GM23338 (cell line): ENCODE measurements around the gene CLDN2. TPM values are rescaled to one million over a fixed set of nuclear protein-coding genes. Genes with fewer than 3 reads are reported as not detected.

ENCODE experiments used
- ATAC-seq: fragments of 200-7000 bp; cut with Tn5 transposase; 3 replicates; pipeline ENCODE4 v1.9.1; 2020
- DNase-seq: peaks from one replicate; pipeline ENCODE4 v3.0.0-alpha.2; 2015; ENCODE audit warnings: low spot score
- H2AFZ ChIP-seq: fragments of 200-600 bp; sonication (generic); 2 replicates; pipeline ENCODE4 v1.8.0; 2016; ENCODE audit warnings: antibody characterized with exemption, mild to moderate bottlenecking, moderate library complexity
- H3F3A ChIP-seq: fragments of 200-600 bp; sonication (generic); replicated peaks from 2 replicates; pipeline ENCODE4 v1.8.0; 2017; ENCODE audit warnings: antibody characterized with exemption, mixed run types, low read depth
- H3K27ac ChIP-seq: fragments of 200-600 bp; sonication (generic); 2 replicates; pipeline ENCODE4 v1.6.1; 2016; ENCODE audit warnings: low read depth
- H3K27me3 ChIP-seq: fragments of 200-600 bp; sonication (generic); 2 replicates; pipeline ENCODE4 v1.8.0; 2016; ENCODE audit warnings: mild to moderate bottlenecking, mixed run types, moderate library complexity; ENCODE audit not compliant: insufficient read depth
- H3K36me3 ChIP-seq: fragments of 200-600 bp; sonication (generic); 2 replicates; pipeline ENCODE4 v1.8.0; 2016; ENCODE audit warnings: mild to moderate bottlenecking; ENCODE audit not compliant: insufficient read depth
- H3K4me1 ChIP-seq: fragments of 200-600 bp; sonication (generic); 2 replicates; pipeline ENCODE4 v1.8.0; 2016; ENCODE audit warnings: mild to moderate bottlenecking, moderate library complexity; ENCODE audit not compliant: insufficient read depth
- H3K4me2 ChIP-seq: fragments of 200-600 bp; sonication (generic); 2 replicates; pipeline ENCODE4 v1.7.1; 2017; ENCODE audit warnings: mixed run types
- H3K4me3 ChIP-seq: fragments of 200-600 bp; sonication (generic); 2 replicates; pipeline ENCODE4 v1.6.1; 2016; ENCODE audit warnings: mixed run types
- H3K79me2 ChIP-seq: fragments of 200-600 bp; sonication (generic); replicated peaks from 2 replicates; pipeline ENCODE4 v1.8.0; 2017; ENCODE audit warnings: mild to moderate bottlenecking; ENCODE audit not compliant: insufficient read depth
- H3K9me2 ChIP-seq: fragments of 200-600 bp; sonication (generic); 2 replicates; pipeline ENCODE4 v1.8.0; 2017; ENCODE audit not compliant: insufficient read depth
- H4K20me1 ChIP-seq: fragments of 200-600 bp; sonication (generic); replicated peaks from 2 replicates; pipeline ENCODE4 v1.8.0; 2017; ENCODE audit warnings: mild to moderate bottlenecking; ENCODE audit not compliant: insufficient read depth
- H3K27ac Mint-ChIP-seq: 2 replicates; pipeline ENCODE4 v1.8.0; 2020; ENCODE audit warnings: inconsistent platforms, mild to moderate bottlenecking, moderate library complexity, mixed read lengths
- H3K27me3 Mint-ChIP-seq: 3 replicates; pipeline ENCODE4 v1.8.0; 2022; ENCODE audit warnings: low read depth, mild to moderate bottlenecking, moderate library complexity, mixed read lengths, inconsistent platforms; ENCODE audit not compliant: insufficient read depth, poor library complexity
- H3K36me3 Mint-ChIP-seq: 3 replicates; pipeline ENCODE4 v1.8.0; 2021; ENCODE audit warnings: low read depth, mild to moderate bottlenecking, inconsistent platforms, moderate library complexity, mixed read lengths
- H3K4me1 Mint-ChIP-seq: 3 replicates; pipeline ENCODE4 v1.8.0; 2020; ENCODE audit warnings: mild to moderate bottlenecking, inconsistent platforms, mixed read lengths
- H3K4me3 Mint-ChIP-seq: 3 replicates; pipeline ENCODE4 v1.8.0; 2021; ENCODE audit warnings: moderate library complexity, mild to moderate bottlenecking, inconsistent platforms, mixed read lengths
- H3K9me3 Mint-ChIP-seq: 3 replicates; pipeline ENCODE4 v1.8.0; 2020; ENCODE audit warnings: moderate library complexity, mild to moderate bottlenecking, inconsistent platforms, mixed read lengths
- ZNF331 ChIP-seq: fragments of 250-450 bp; sonication (Bioruptor Pico); IDR thresholded peaks from 2 replicates; pipeline ENCODE4 v1.5.0; 2020; ENCODE audit warnings: low read depth, mild to moderate bottlenecking, moderate library complexity
- polyA plus RNA-seq: library from polyadenylated mRNA; unstranded; fragments of >200 nt; fragmentation: Nextera tagmentation; extraction: Ambion mirVana; gene quantifications from 2 replicates; pipeline ENCODE4 v1.2.1, GENCODE V29; 2016
- total RNA-seq: library from RNA; depleted of rRNA; stranded (reverse); fragments of >200 nt; shearing (Covaris generic); gene quantifications from 2 replicates; pipeline ENCODE4 v1.2.3, GENCODE V29; 2014; rRNA removed

CLDN2 gene
- total and polyA plus RNA-seq, 2 experiments from 2014 or later, result not detected

- DNase-seq (no peak), ATAC-seq (no peak)
- peaks cover 3% of the 10 kb centered on the region; the same call in 1 of the 2 replicates for H3K4me1 ChIP-seq
- Mint-ChIP-seq H3K27ac (no peak overlapping the region), H3K4me3 (no peak overlapping the region), H3K27me3 (no peaks in the 10 kb centered on the region), H3K9me3 (no peaks in the 10 kb centered on the region; the same call in 2 of the 3 replicates), H3K36me3 (no peaks in the 10 kb centered on the region), H3K4me1 (no peaks in the 10 kb centered on the region)
- H3K9me2 ChIP-seq, result no peaks in the 10 kb centered on the region
- no peak overlapping the region for H3K4me2 ChIP-seq
- no peak overlapping the region for H3K4me3 ChIP-seq
- H4K20me1 ChIP-seq, result no peaks in the 10 kb centered on the region
- H3F3A ChIP-seq, result no peaks in the 10 kb centered on the region
- H3K36me3 ChIP-seq, result no peaks in the 10 kb centered on the region
- H2AFZ ChIP-seq, result no peak overlapping the region
- H3K27ac ChIP-seq, result no peak overlapping the region
- H3K79me2 ChIP-seq, result no peaks in the 10 kb centered on the region
- no peaks in the 10 kb centered on the region for H3K27me3 ChIP-seq
- TF ChIP-seq ZNF331, result no peak
Observed at GRCh38 chrX:106976416-106976815, 56.2 kb downstream of the CLDN2 start.

Other genes with a start within 250 kb of the CLDN2 start
- gene RNF128, start 193.7 kb upstream of the CLDN2 start, total RNA-seq, result 2.2 and 3.2 TPM in 2 replicates
- 1.2 TPM in 2 replicates for gene RNF128, start 193.7 kb upstream of the CLDN2 start, polyA plus RNA-seq
- 6.5 and 7.6 TPM in 2 replicates for gene TBC1D8B, start 117.7 kb upstream of the CLDN2 start, total RNA-seq
- gene TBC1D8B, start 117.7 kb upstream of the CLDN2 start, polyA plus RNA-seq, result 4.0 and 5.5 TPM in 2 replicates
- not detected in 2 replicates for gene RIPPLY1, start 17.1 kb upstream of the CLDN2 start, total RNA-seq
- gene RIPPLY1, start 17.1 kb upstream of the CLDN2 start, polyA plus RNA-seq, result not detected in 2 replicates
- gene MORC4, start 79.8 kb downstream of the CLDN2 start, total RNA-seq, result 1.7 and 2.1 TPM in 2 replicates
- 1.6 and 2.0 TPM in 2 replicates for gene MORC4, start 79.8 kb downstream of the CLDN2 start, polyA plus RNA-seq
- gene RBM41, start 198.4 kb downstream of the CLDN2 start, total RNA-seq, result 16.6 and 20.0 TPM in 2 replicates
- 13.4 and 21.9 TPM in 2 replicates for gene RBM41, start 198.4 kb downstream of the CLDN2 start, polyA plus RNA-seq